ENCODE results near the gene TRIM39. TPM values are rescaled to one million over a fixed set of nuclear protein-coding genes. Genes with fewer than 3 reads are reported as not detected.

The TRIM39 gene
- total RNA-seq, 1 donor from 2014 or later = 13.7 TPM

DNA sequence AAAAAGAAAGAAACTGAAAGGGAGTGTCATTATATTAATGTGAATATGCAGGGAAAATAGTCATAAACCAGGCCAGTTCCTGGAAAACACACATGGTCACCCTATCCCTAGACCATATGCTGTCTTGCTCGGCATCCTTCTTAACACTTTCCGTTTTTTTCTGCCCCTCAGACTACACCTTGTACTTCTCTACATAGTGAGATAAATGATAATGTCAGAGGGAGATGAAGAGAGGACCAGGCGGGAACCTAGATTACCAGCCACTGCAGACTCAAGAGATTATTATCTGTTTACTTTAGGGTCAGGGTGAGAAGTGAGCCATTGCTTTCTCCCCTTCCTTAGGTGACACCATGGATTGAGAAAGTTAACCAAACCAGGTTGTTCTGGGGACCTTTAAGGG, 14.5 kb downstream of the TRIM39 start:
- Mint-ChIP-seq H3K4me3 (ENCODE audit: unreplicated experiment) (no peak overlapping the region), H3K4me1 (ENCODE audit: low read depth) (peaks cover 11% of the 10 kb centered on the region), H3K27me3 (ENCODE audit: low read depth) (no peaks in the 10 kb centered on the region), H3K9me3 (ENCODE audit: low read depth) (no peaks in the 10 kb centered on the region), H3K27ac (ENCODE audit: unreplicated experiment) (no peak overlapping the region), H3K36me3 (ENCODE audit: low read depth) (peaks cover 26% of the 10 kb centered on the region)
- DNase-seq (ENCODE audit: low spot score) = no peak
- TF ChIP-seq, protein P1, sequence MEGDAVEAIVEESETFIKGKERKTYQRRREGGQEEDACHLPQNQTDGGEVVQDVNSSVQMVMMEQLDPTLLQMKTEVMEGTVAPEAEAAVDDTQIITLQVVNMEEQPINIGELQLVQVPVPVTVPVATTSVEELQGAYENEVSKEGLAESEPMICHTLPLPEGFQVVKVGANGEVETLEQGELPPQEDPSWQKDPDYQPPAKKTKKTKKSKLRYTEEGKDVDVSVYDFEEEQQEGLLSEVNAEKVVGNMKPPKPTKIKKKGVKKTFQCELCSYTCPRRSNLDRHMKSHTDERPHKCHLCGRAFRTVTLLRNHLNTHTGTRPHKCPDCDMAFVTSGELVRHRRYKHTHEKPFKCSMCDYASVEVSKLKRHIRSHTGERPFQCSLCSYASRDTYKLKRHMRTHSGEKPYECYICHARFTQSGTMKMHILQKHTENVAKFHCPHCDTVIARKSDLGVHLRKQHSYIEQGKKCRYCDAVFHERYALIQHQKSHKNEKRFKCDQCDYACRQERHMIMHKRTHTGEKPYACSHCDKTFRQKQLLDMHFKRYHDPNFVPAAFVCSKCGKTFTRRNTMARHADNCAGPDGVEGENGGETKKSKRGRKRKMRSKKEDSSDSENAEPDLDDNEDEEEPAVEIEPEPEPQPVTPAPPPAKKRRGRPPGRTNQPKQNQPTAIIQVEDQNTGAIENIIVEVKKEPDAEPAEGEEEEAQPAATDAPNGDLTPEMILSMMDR (IDR thresholded peaks at IDR 0.05) = no peak

DNA sequence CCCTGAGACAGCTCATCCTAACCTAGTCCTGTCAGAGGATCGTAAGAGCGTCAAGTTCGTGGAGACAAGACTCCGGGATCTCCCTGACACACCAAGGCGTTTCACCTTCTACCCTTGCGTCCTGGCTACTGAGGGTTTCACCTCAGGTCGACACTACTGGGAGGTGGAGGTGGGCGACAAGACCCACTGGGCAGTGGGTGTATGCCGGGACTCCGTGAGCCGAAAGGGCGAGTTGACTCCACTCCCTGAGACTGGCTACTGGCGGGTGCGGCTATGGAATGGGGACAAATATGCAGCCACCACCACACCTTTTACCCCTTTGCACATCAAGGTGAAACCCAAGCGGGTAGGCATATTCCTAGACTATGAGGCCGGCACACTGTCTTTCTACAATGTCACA, 15.0 kb downstream of the TRIM39 start:
- no peaks in the 10 kb centered on the region for H3K27me3 Mint-ChIP-seq (ENCODE audit: low read depth)
- TF ChIP-seq, protein P1 (IDR thresholded peaks at IDR 0.05) = no peak
- no peak overlapping the region for H3K4me3 Mint-ChIP-seq (ENCODE audit: unreplicated experiment)
- H3K4me1 Mint-ChIP-seq (ENCODE audit: low read depth) = peaks cover 11% of the 10 kb centered on the region
- no peak for DNase-seq (ENCODE audit: low spot score)
- no peak overlapping the region for H3K27ac Mint-ChIP-seq (ENCODE audit: unreplicated experiment)
- H3K36me3 Mint-ChIP-seq (ENCODE audit: low read depth) = peaks cover 23% of the 10 kb centered on the region
- H3K9me3 Mint-ChIP-seq (ENCODE audit: low read depth) = no peaks in the 10 kb centered on the region

DNA sequence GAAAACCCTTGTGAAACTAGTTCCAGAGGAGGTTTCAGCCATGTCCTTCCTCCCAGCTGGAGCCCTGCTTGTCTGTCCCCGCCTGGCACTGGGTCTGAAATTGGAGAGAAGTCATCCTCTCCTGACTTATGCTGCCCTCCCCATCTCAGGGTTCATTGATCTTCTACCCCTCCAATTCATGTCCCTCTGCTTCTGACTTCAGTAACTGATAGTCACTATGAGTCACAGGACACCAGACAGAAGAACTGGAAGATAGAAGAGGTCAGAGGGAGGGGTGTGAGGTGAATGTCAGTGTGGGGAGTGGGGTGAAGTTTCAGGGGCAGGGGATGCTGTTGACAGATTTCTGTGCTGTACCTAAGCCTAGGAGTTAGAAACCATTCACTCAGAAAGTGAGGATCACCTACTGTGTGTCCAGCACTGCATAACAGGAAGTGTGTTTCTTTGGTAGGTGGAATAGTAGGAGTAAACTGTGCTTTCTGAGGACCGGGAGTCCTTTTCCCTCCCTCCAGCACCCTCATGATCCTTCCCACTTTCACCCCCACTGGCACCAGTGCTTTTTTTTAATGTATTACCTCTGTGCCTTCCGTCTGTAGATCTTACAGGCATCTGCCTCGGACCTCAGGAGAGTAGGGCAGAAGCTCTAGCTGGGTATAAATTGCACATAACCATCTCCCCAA, 17.6 kb downstream of the TRIM39 start:
- no peak for DNase-seq (ENCODE audit: low spot score)
- peaks cover 22% of the 10 kb centered on the region for H3K36me3 Mint-ChIP-seq (ENCODE audit: low read depth)
- peak overlapping the region; percentile 50 for H3K27ac Mint-ChIP-seq (ENCODE audit: unreplicated experiment)
- H3K9me3 Mint-ChIP-seq (ENCODE audit: low read depth) = no peaks in the 10 kb centered on the region
- H3K27me3 Mint-ChIP-seq (ENCODE audit: low read depth) = no peaks in the 10 kb centered on the region
- H3K4me1 Mint-ChIP-seq (ENCODE audit: low read depth) = peaks cover 11% of the 10 kb centered on the region
- TF ChIP-seq, protein P1 (IDR thresholded peaks at IDR 0.05) = no peak
- H3K4me3 Mint-ChIP-seq (ENCODE audit: unreplicated experiment) = peak overlapping the region; percentile 83

DNA sequence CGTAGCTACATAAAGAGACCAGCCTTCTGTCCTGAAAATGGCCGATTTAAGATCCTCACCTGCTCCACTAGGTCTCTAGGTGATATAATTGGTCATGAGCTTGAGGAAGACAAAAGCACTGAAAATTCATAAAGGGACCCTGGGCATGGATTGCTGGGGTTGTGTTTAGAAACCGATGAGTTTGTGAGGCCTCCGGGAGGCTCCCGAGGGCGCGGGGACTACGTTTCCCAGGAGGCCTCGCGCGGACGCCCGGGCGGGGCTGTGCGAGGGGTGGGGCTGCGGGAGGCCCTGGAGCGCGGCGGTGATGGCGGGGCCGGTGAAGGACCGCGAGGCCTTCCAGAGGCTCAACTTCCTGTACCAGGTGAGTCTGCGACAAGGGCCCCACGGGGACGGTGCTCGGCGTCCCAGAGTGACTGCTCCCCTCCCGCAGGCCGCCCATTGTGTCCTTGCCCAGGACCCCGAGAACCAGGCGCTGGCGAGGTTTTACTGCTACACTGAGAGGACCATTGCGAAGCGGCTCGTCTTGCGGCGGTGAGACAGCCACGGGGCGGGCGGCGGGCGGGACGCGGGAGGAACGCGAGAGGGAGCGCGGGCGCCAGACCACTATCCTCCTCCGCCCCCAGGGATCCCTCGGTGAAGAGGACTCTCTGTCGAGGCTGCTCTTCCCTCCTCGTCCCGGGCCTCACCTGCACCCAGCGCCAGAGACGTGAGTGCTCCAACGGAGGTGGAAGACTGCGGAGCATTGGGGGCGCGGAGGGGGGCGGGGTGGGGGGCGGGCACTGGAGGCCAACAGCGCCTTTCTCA, 18.3 kb downstream of the TRIM39 start, which contains the start of gene RPP21:
TSS of gene RPP21 (plus strand) at position 289 of the 804 bp plus-strand sequence. CDS start at position 305, 16 bp downstream.
- peak within 1 kb of the TSS; percentile 83 for H3K4me3 Mint-ChIP-seq (ENCODE audit: unreplicated experiment)
- peaks cover 16% of the 10 kb centered on the region for H3K36me3 Mint-ChIP-seq (ENCODE audit: low read depth)
- peaks cover 11% of the 10 kb centered on the region for H3K4me1 Mint-ChIP-seq (ENCODE audit: low read depth)
- peak; percentile 94 for DNase-seq (ENCODE audit: low spot score)
- H3K9me3 Mint-ChIP-seq (ENCODE audit: low read depth) = no peaks in the 10 kb centered on the region
- H3K27ac Mint-ChIP-seq (ENCODE audit: unreplicated experiment) = peak within 1 kb of the TSS; percentile 86
- H3K27me3 Mint-ChIP-seq (ENCODE audit: low read depth) = no peaks in the 10 kb centered on the region
- TF ChIP-seq, protein P1 (IDR thresholded peaks at IDR 0.05) = peak; percentile 34

DNA sequence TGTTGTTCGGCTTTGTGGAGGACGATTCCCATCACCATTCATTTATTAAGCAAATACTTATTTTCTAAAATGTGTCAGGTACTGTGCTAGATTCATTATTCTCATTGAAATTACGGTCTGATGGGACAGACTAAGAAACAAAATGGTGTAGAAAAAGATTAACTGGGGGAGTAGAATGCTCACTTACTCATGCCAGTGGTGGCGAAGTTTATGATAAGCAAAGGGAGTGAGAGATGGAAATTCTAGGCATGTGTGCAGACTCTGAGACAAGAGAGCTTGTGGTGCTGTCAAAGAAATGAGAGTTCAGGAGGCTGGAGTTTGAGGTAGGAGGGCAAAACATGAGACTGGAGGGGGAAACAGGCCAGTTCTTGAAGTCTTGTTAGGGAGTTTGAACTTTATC, 19.1 kb downstream of the TRIM39 start:
- TF ChIP-seq, protein P1 (IDR thresholded peaks at IDR 0.05) = no peak

More for the DNA sequence above, 19.1 kb downstream of the TRIM39 start:
- Mint-ChIP-seq H3K27ac (ENCODE audit: unreplicated experiment) (no peak overlapping the region), H3K9me3 (ENCODE audit: low read depth) (no peaks in the 10 kb centered on the region), H3K4me3 (ENCODE audit: unreplicated experiment) (peak overlapping the region; percentile 83), H3K4me1 (ENCODE audit: low read depth) (peaks cover 11% of the 10 kb centered on the region), H3K27me3 (ENCODE audit: low read depth) (no peaks in the 10 kb centered on the region), H3K36me3 (ENCODE audit: low read depth) (peaks cover 15% of the 10 kb centered on the region)
- no peak for DNase-seq (ENCODE audit: low spot score)

Data from chondrocyte (in vitro differentiated cells).